SK-N-SH (cell line): ENCODE measurements around the gene CENPP. TPM values are rescaled to one million over a fixed set of nuclear protein-coding genes. Genes with fewer than 3 reads are reported as not detected.

Source experiments
- CTCF ChIA-PET: fragments of 300-600, 350-600 bp; formaldehyde crosslinking; extraction: SDS; loops from one replicate; lab custom pipeline; 2021; lab: Yijun Ruan, JAX
- POLR2A ChIA-PET: fragments of 350-600 bp; sonication (Branson Sonifier 250); formaldehyde crosslinking; extraction: SDS; loops from one replicate; lab custom pipeline; 2020; ENCODE audit warnings: antibody characterized with exemption, inconsistent platforms; lab: Yijun Ruan, JAX
- DNase-seq: peaks from one replicate; pipeline ENCODE4 v3.0.0; 2012
- H2AFZ ChIP-seq: fragments of 200-600 bp; sonication (generic); 2 replicates; pipeline ENCODE4 v1.8.1; 2016; ENCODE audit warnings: antibody characterized with exemption, mild to moderate bottlenecking, low read depth
- H3F3A ChIP-seq: fragments of 200-600 bp; sonication (generic); replicated peaks from 2 replicates; pipeline ENCODE3; 2016; ENCODE audit warnings: antibody characterized with exemption, mild to moderate bottlenecking; ENCODE audit not compliant: insufficient read depth
- H3K27ac ChIP-seq, 2 experiments: fragments of 200-500 bp in 1 of 2; fragments of 200-600 bp in 1 of 2; sonication (Bioruptor generic) in 1 of 2; sonication (generic), shearing (Covaris generic) in 1 of 2; 2 replicates each; pipeline versions ENCODE4 v1.5.1 to v1.6.1; 2014 to 2016; ENCODE audit warnings: low read depth in 2 of 2, inconsistent platforms in 1 of 2, low read length in 1 of 2, mild to moderate bottlenecking in 1 of 2, mixed read lengths in 1 of 2
- H3K27me3 ChIP-seq: fragments of 200-600 bp; sonication (generic), shearing (Covaris generic); 2 replicates; pipeline ENCODE4 v1.6.1; 2016; ENCODE audit warnings: mixed run types; ENCODE audit not compliant: insufficient read depth
- H3K36me3 ChIP-seq, 2 experiments: fragments of 200-500 bp in 1 of 2; fragments of 200-600 bp in 1 of 2; sonication (Bioruptor generic) in 1 of 2; sonication (generic) in 1 of 2; replicated peaks in 1 of 2; 2 replicates each; pipeline versions ENCODE3 to v1.5.1; 2014 to 2016; ENCODE audit warnings: low read length in 1 of 2, mild to moderate bottlenecking in 1 of 2; ENCODE audit not compliant: insufficient read depth in 2 of 2, control insufficient read depth in 1 of 2
- H3K4me1 ChIP-seq, 2 experiments: fragments of 200-500 bp in 1 of 2; fragments of 200-600 bp in 1 of 2; sonication (Bioruptor generic) in 1 of 2; sonication (generic), shearing (Covaris generic) in 1 of 2; 2 replicates each; pipeline versions ENCODE4 v1.5.1 to v1.6.1; 2014 to 2016; ENCODE audit warnings: low read depth in 1 of 2, low read length in 1 of 2, mixed run types in 1 of 2; ENCODE audit not compliant: insufficient read depth in 2 of 2, control insufficient read depth in 1 of 2
- H3K4me2 ChIP-seq: fragments of 200-600 bp; sonication (generic), shearing (Covaris generic); 2 replicates; pipeline ENCODE4 v1.6.1; 2017; ENCODE audit warnings: mixed run types
- H3K4me3 ChIP-seq, 2 experiments: fragments of 200-500 bp in 1 of 2; fragments of 200-600 bp in 1 of 2; sonication (Bioruptor generic) in 1 of 2; sonication (generic), shearing (Covaris generic) in 1 of 2; 2 replicates each; pipeline versions ENCODE4 v1.5.1 to v1.8.1; 2014 to 2016; ENCODE audit warnings: low read depth in 2 of 2, inconsistent platforms in 1 of 2, low read length in 1 of 2, mild to moderate bottlenecking in 1 of 2, mixed read lengths in 1 of 2, moderate library complexity in 1 of 2
- H3K79me2 ChIP-seq: fragments of 200-600 bp; sonication (generic); 2 replicates; pipeline ENCODE4 v1.8.1; 2017; ENCODE audit warnings: mild to moderate bottlenecking; ENCODE audit not compliant: insufficient read depth
- H3K9ac ChIP-seq: fragments of 200-600 bp; sonication (generic); 2 replicates; pipeline ENCODE4 v1.6.1; 2017; ENCODE audit warnings: mixed run types
- H3K9me2 ChIP-seq: fragments of 200-600 bp; sonication (generic); 2 replicates; pipeline ENCODE4 v1.6.1; 2017; ENCODE audit warnings: mixed run types
- H3K9me3 ChIP-seq: fragments of 200-600 bp; sonication (generic); 2 replicates; pipeline ENCODE4 v1.6.1; 2017; ENCODE audit warnings: mixed run types, mild to moderate bottlenecking, moderate library complexity
- H4K20me1 ChIP-seq: fragments of 200-600 bp; sonication (generic); 2 replicates; pipeline ENCODE4 v1.6.1; 2017; ENCODE audit warnings: mild to moderate bottlenecking, mixed run types; ENCODE audit not compliant: insufficient read depth
- FOXJ3 ChIP-seq: sonication (generic); formaldehyde crosslinking; IDR thresholded peaks from 2 replicates; pipeline ENCODE4 v1.5.1; 2020; ENCODE audit warnings: mild to moderate bottlenecking, missing genetic modification reagents
- GABPA ChIP-seq: IDR thresholded peaks from 2 replicates; pipeline ENCODE4 v1.4.0; 2012; ENCODE audit warnings: low read depth, mild to moderate bottlenecking
- MEF2A ChIP-seq: IDR thresholded peaks from 2 replicates; pipeline ENCODE4 v1.4.0; 2012; ENCODE audit warnings: low read depth, borderline replicate concordance
- POLR2AphosphoS5 ChIP-seq: IDR thresholded peaks from 2 replicates; pipeline ENCODE4 v1.6.1; 2012; ENCODE audit warnings: low read depth, low read length
- RCOR1 ChIP-seq: fragments of 150-350 bp; IDR thresholded peaks from 2 replicates; pipeline ENCODE4 v1.6.1; 2017; ENCODE audit warnings: antibody characterized with exemption, low read length
- SIN3A ChIP-seq: IDR thresholded peaks from 2 replicates; pipeline ENCODE4 v1.6.1; 2012; ENCODE audit warnings: low read depth, mild to moderate bottlenecking, low read length, moderate library complexity, borderline replicate concordance
- SMC3 ChIP-seq: IDR thresholded peaks from 2 replicates; pipeline ENCODE4 v1.6.1; 2012; ENCODE audit warnings: low read depth, low read length, improper control_type of control experiment
- TCF12 ChIP-seq: IDR thresholded peaks from 2 replicates; pipeline ENCODE4 v1.4.0; 2012
- TEAD4 ChIP-seq: IDR thresholded peaks from 2 replicates; pipeline ENCODE4 v1.4.0; 2012; ENCODE audit warnings: mild to moderate bottlenecking, borderline replicate concordance; ENCODE audit not compliant: insufficient read depth
- WGBS: methylation state at CpG from one replicate; pipeline ENCODE4 v1.1.6; 2017; ENCODE audit warnings: low lambda C conversion rate; 5-methylcytosine and 5-hydroxymethylcytosine counted together
- polyA plus RNA-seq, 3 experiments: library from polyadenylated mRNA; depleted of rRNA; stranded (reverse); fragments of >200 nt; gene quantifications; 2 replicates each; pipeline ENCODE4 v1.2.3, GENCODE V29; 2012
- TF ChIP-seq, protein P1 (sequence below): IDR thresholded peaks from 2 replicates; pipeline ENCODE4 v1.6.1; 2012; ENCODE audit warnings: mild to moderate bottlenecking, low read depth, low read length, moderate library complexity
- TF ChIP-seq, protein P2 (sequence below): IDR thresholded peaks from 2 replicates; pipeline ENCODE4 v1.4.0; 2012; ENCODE audit warnings: low read depth, borderline replicate concordance

Gene CENPP
- polyA plus RNA-seq, 1 of the 3 experiments (the other 2 are of a cell fraction) = 1.3 TPM

DNA sequence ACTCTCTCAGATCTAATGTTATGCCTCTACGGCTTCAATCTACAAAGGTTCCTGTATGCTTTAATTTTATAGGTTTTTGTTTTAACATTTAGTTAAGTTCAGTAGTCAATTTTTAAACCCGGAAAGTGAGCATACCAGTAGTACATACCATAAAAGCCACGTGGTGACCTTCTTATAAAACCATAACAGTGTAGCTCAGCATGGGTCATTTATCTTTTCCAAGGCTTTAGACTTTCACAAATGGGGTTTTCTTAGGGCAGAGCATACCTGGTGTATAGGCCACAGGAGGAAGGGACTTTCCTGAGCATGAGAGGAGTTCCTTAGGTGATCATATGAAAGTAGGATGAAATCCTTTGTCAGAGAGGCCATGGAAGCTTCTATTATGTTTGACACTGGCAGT, 186.9 kb downstream of the CENPP start:
- Histone ChIP-seq H3K4me2 (no peak overlapping the region), H3F3A (no peaks in the 10 kb centered on the region), H3K4me3 (no peak overlapping the region), H3K9me3 (no peaks in the 10 kb centered on the region), H2AFZ (no peak overlapping the region), H3K36me3 (no peaks in the 10 kb centered on the region), H3K9me2 (no peaks in the 10 kb centered on the region), H3K27ac (no peak overlapping the region), H3K9ac (no peak overlapping the region), H4K20me1 (no peaks in the 10 kb centered on the region), H3K79me2 (no peaks in the 10 kb centered on the region), H3K27me3 (no peaks in the 10 kb centered on the region), H3K4me1 (peaks cover 0 to 13% of the 10 kb centered on the region in 2 experiments; a peak in 1 of 4 replicates)
- ChIA-PET CTCF (interaction anchor here (1.0 kb wide), 1 partner anchor 122 kb away, joined by 3 read pairs; no protein-coding TSS in a partner anchor), POLR2A (no interaction called here)
- WGBS = 74% methylated on average over 3 of the region's 3 CpGs
- DNase-seq = no peak
- TF ChIP-seq RCOR1 (no peak), SMC3 (no peak), MEF2A (no peak), FOXJ3 (no peak), GABPA (no peak), SIN3A (no peak), TEAD4 (no peak), POLR2AphosphoS5 (no peak)
- TF ChIP-seq, protein P1, sequence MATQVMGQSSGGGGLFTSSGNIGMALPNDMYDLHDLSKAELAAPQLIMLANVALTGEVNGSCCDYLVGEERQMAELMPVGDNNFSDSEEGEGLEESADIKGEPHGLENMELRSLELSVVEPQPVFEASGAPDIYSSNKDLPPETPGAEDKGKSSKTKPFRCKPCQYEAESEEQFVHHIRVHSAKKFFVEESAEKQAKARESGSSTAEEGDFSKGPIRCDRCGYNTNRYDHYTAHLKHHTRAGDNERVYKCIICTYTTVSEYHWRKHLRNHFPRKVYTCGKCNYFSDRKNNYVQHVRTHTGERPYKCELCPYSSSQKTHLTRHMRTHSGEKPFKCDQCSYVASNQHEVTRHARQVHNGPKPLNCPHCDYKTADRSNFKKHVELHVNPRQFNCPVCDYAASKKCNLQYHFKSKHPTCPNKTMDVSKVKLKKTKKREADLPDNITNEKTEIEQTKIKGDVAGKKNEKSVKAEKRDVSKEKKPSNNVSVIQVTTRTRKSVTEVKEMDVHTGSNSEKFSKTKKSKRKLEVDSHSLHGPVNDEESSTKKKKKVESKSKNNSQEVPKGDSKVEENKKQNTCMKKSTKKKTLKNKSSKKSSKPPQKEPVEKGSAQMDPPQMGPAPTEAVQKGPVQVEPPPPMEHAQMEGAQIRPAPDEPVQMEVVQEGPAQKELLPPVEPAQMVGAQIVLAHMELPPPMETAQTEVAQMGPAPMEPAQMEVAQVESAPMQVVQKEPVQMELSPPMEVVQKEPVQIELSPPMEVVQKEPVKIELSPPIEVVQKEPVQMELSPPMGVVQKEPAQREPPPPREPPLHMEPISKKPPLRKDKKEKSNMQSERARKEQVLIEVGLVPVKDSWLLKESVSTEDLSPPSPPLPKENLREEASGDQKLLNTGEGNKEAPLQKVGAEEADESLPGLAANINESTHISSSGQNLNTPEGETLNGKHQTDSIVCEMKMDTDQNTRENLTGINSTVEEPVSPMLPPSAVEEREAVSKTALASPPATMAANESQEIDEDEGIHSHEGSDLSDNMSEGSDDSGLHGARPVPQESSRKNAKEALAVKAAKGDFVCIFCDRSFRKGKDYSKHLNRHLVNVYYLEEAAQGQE = no peak
- TF ChIP-seq, protein P2, sequence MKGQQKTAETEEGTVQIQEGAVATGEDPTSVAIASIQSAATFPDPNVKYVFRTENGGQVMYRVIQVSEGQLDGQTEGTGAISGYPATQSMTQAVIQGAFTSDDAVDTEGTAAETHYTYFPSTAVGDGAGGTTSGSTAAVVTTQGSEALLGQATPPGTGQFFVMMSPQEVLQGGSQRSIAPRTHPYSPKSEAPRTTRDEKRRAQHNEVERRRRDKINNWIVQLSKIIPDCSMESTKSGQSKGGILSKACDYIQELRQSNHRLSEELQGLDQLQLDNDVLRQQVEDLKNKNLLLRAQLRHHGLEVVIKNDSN = no peak

DNA sequence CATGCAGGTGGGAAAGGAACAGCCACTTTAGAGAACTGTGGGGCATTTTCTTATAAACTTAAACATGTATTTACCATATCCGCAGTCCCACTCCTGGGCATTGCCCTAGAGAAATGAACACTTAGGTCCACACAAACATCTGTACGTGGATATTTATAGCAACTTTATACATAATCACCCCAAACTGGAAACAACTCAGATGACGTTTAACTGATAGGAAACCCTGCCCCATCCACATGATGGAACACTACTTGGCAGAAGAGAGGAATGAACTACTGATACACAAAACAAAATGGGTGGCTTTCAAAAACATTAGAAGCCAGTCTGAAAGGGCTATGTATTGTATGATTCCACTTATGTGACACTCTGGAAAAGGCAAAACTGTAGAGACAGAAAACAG, 187.6 kb downstream of the CENPP start:
- ChIA-PET CTCF (interaction anchor here (1.0 kb wide), 1 partner anchor 122 kb away, joined by 3 read pairs; no protein-coding TSS in a partner anchor), POLR2A (no interaction called here)
- H3K9me3 ChIP-seq = no peaks in the 10 kb centered on the region
- H3K9me2 ChIP-seq = no peaks in the 10 kb centered on the region
- no peak for DNase-seq
- 87% methylated on average over 3 of the region's 3 CpGs for WGBS
- H3K27me3 ChIP-seq = no peaks in the 10 kb centered on the region
- H3K4me1 ChIP-seq = peaks cover 0 to 7% of the 10 kb centered on the region in 2 experiments; a peak in 1 of 4 replicates
- no peak overlapping the region for H3K27ac ChIP-seq
- no peaks in the 10 kb centered on the region for H4K20me1 ChIP-seq
- no peak overlapping the region for H3K4me2 ChIP-seq
- no peaks in the 10 kb centered on the region for H3K79me2 ChIP-seq
- TF ChIP-seq TCF12 = no peak
- no peak overlapping the region for H3K4me3 ChIP-seq
- H3K9ac ChIP-seq = no peak overlapping the region
- no peaks in the 10 kb centered on the region for H3F3A ChIP-seq
- no peaks in the 10 kb centered on the region for H3K36me3 ChIP-seq
- H2AFZ ChIP-seq = no peak overlapping the region
